GM19455 (cell line): ENCODE measurements around the gene XDH.

Experiments used
- ATAC-seq: cut with Tn5 transposase; IDR thresholded peaks from one replicate; pipeline ENCODE4 v1.9.1; 2021; ENCODE audit not compliant: unreplicated experiment

Gene XDH

DNA sequence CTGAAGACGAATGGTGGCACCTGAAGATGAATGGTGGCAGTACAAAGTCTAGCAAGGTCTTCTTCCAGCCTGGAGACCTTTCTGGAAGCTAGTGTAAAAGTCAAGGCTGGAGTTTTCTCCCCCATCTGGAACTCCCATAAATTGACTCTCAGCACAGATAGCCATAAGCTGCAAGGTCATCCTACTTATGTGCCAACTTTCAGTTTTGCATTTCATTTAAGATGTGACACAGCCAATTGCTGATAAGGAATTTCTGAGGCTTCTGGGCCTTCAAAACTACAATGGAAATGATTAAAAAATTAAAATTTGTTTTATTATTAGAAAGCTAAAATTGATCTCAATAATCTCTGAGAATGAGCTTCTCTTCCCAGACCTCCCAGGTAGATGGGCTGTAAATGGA is 10.2 kb downstream of the XDH start:
- no peak for ATAC-seq

DNA sequence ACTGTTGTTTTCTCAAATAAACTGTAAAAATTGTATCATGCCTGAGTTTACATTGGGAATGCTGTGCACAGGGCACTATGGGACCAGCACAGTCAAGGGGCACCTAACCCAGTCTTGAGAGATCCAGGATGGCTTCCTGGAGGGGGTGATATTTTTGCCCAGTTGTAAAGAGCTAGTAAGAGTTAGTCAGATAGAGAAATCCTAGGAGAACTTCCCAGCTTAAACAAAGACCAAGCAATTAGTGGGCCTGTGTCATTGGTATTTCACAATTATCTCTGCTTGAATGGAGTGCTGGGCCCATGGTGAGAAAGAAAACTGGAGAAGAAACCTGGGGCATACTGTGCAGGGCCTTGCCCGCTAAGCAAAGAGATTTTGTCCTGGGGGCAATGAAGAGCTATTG is 12.2 kb downstream of the XDH start:
- no peak for ATAC-seq

DNA sequence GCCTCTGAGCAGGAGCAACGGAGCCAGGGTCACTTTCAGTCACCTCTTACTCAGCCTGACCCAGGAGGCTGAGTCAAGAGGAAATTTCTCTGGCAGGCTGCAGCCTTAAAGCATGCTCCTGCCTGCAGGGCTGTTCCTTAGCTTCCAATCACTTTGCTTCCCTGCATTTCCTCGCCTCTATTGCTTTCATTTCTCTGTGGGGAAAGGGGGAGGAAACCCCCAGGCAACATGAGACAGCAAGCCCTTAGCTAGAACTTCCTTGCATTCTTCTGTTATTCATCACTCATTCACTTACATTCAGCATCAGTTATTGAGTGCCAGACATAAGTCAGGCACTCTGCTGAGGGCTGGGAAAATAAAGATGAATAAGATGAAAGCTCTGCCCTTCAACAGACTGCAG is 13.0 kb downstream of the XDH start:
- ATAC-seq: no peak

DNA sequence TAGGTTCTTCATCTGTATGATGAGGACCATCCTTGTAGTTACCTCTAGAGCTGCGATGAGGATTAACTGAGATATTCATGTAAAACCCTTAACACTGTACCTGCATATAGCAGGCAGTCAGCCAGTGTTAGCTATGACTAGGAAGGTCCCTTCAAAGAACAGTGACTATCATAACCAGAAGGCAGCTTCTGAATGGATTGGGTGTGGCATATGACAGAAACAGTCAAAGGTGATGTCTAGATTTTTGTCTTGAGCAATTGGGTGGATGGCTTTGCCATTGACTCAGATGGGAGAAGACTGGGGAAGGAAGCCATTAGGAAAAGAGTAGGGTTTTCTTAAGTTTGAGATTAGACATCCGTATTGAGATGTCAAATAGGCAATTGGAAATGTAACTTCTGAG is 15.7 kb downstream of the XDH start:
- no peak for ATAC-seq

DNA sequence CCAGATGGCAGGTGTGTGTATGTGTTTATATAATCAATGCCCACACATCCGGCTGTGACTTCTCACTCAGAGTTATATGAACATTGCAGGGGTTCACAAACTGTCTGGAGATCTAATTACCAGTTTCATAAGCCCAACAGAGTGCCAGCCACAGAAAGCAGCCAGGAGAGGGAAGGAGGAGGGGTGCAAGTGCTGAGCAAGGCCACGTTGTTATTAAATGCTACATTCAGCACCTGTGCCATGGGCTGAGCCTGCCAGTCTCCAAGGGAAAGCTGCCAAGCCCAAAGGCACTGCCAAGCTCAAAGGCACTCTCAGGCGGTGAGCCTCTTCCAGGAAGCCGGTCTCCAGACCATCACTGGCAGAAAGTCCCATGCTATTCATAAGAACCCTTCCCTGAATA is 17.4 kb downstream of the XDH start:
- ATAC-seq: no peak

DNA sequence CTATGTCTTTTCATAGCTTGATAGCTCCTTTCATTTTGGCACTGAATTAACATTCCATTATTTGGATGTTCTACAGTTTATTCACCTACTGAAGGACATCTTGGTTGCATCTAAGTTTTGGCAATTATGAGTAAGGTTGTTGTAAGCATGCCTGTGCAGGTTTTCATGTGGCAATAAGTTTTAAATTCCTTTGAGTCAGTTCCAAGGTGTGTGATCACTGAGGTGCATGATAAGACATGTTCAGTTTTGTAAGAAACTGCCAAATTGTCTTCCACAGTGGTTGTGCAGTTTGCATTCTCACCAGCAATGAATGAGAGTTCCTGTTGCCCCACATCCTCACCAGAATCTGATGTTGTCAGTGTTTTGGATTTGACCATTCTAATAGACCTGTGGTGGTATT is 24.2 kb downstream of the XDH start:
- ATAC-seq: no peak

DNA sequence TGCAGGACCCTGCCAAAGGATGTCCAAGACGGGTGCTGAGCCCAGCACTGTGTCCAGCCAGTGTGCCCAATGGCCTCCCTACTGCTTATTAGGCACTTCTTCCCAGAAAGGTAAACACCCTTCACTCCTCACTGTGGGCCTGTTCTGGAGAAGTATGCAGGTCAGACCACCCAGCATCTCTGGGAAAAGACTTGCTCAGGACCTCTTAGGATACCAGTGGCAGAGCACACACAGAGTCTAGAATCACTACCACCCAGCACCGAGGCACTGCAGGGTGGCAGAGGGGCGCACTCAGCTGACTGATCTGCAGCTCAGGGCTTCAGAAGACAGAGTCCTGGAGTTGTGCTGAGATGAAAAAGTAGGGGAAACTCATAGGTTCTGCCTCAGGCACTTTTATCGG is 25.8 kb downstream of the XDH start:
- ATAC-seq: no peak

DNA sequence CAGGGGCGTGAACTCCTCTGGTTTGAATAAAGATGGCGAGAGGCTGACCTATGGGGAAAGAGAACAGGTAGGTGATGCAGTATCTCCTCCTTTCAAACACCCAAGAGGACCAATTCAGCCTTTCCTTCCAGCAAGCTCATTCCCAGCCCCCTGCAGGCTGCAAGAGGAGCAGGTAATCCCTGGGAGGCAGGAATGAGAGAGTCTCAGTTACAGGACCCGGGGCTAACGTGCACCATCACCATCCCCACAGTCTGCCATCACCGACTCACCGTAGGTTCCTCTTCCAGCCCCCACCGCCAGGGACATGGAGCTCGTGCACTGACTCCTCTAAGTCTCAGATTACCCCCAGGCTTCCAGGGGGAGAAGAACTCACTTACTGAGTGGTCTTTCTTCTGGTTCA is 26.7 kb downstream of the XDH start:
- ATAC-seq: no peak

DNA sequence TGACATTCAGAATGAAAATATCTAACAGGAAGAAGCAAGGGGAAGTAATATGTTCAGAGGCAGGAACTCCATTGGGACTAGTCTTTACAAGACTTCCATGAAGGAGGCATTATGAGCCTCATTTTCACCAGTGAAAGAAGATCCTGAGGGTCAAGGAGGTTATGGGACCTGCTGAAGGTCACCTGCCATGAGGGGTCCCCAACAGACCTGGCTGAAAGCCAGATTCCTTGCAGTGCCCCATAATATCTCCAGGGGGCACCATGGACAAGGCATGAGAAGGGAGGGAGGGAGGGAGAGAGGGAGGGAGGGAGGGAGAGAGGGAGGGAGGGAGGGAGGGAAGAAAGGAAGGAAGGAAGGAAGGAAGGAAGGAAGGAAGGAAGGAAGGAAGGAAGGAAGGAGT is 27.9 kb downstream of the XDH start:
- ATAC-seq: no peak

DNA sequence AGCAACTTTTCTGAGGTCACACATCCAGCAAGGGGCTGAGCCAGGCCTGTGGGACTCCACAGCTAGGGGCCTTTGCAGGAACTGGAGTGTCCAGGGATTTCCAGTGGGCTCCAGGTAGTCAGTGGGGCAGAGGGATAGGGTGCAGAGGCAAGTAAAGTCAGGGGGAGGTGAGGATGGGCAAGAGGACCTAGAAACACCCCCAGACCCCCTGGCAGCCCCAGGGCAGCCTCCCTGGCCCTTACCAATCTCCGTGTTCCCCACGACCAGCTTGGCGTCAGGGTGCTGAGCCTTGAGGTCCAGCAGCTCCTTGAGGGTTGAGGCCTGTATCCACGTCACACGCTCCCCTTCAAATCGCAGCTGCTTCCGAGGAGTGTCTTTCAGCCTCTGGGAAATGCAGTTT is 28.4 kb downstream of the XDH start:
- ATAC-seq: no peak

DNA sequence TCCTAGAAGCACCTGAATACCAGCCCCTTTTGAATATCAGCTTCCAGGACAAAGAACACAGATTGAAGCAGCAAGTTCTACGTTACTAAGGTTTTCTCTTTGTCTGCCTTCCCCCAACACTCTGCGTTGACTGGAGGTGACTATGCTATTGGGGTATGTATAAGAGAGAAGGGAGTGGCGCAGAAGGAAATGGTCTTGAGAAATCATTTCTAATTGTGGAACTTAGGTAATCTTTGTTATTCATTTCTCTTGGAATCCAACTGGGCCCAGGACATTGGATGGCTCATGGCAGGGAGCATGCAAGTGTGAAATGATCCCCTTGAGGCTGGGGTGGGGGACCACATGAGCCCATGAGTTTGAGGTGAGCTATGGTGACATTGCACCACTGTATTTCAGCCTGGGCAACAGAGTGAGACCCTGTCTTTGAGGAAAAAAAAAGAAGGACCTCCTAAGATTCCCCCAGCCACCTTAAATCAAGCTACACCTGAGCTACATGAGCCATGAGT is 29.7 kb downstream of the XDH start:
- ATAC-seq: no peak

DNA sequence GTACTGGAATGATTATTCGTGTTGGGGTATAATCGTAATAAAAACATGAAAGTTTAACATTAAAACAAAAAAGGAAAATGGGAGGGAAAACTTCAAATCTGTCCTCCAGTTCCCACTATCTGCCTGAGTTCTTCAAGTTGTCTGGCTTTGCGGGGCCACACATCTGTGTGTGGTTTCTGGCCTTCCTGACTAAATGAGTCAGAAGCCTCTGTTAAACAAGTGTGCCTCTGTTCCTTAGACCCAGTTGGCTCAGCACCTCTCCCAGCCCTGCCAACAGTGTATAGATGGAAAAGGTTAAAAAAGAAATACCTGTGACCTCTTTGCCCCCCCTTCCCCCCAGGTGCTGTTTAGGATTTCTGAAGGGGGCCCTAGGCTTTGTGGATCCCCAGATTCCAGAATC is 30.2 kb downstream of the XDH start:
- ATAC-seq: no peak

DNA sequence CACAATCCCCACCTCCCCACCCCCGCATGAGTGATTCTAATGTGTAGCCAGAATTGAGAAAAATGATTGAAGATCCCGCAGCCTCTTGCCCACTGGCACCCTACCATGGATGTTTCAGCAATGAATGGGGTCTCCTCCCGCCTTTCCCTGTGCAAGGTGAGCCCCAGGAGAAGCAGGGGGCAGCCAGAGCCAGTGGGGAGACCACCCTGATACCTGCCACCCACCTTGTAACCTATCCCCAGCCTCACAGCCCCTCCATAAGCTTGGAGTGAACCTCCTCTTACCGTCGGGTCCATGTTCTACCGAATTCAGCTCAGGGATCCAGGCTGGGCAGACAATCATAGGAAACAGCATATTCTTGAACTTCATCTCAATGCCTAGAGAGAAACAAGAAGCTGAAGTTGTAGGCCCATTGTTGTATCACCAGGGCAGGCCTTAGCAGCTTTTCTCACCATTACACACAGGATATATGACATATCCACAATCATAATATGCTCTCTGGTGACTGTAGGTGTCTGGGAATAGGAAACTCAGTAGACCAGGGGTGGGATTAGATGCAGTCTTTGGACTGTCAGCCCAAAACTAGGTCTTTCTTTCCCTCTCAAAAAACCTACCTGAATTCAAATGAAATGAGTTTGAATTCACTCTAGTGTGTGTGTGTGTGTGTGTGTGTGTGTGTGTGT is 30.9 kb downstream of the XDH start:
- ATAC-seq: no peak

DNA sequence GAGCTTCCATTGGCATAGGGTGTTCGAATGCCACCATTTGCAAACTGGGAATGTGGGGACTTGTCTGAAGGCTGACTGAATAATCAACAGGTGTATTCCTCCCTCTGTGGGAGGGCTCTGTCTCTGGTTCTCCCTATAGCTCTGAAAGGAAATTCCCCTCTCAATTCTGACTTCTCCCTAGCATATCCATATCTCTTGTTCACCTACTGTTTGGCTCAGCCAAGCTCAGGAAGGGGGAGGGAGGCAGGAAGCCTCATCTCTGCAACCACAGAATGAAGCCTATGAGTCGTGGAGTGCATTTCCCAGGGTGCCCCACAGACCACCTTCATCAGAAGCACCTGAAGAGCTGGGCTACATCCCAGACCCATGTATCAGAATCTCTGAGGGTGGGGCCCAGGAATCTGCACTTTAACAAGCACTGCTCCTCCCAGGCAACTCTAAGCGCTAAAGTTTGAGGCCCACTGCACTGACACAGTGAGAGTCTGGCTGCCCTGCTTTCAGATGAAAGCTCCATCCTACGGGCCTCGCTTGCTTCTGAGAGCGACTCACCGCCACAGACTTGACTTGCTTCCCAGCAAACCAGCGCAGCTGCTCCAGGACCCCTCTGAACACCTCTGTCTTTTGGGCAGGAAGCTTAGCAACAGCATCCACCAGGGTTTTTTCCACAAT is 32.0 kb downstream of the XDH start:
- ATAC-seq: no peak

DNA sequence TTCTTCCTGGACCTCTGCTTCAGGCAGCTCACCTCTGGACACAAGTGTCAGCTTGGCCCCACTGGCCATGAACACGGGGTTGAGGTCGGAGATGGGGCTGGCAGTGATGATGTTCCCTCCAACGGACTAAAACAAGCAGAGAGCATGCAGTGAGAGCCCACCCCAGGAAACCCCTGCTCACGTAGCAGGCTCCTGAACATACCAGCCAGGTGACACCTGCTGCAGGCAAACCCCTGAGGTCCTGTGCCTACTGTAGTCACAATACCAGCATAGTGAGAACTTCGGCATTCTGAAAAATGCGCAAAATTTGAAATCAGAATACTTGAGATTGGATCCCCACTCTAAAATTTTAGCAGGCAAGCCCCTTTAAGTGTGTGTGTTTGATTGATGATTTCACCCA is 32.9 kb downstream of the XDH start:
- no peak for ATAC-seq

DNA sequence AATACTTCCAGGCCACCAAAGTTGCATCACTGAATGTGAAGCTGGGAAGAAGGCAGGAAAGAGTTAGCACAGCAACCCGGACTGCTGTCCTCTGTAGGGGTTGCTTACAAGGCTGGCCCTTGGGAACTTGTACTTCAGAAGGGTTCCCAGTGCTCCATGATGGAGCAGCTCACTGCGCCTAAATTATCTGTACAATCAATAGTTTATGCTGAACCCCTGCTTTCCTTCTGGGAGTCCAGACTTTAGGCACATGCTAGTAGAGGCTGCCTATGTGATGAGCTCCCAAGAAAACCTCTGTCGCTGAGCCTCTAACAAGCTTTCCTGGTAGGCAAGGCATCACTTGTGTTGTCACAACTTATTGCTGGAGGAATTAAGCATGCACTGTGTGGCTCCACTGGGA is 34.3 kb downstream of the XDH start:
- ATAC-seq: no peak

DNA sequence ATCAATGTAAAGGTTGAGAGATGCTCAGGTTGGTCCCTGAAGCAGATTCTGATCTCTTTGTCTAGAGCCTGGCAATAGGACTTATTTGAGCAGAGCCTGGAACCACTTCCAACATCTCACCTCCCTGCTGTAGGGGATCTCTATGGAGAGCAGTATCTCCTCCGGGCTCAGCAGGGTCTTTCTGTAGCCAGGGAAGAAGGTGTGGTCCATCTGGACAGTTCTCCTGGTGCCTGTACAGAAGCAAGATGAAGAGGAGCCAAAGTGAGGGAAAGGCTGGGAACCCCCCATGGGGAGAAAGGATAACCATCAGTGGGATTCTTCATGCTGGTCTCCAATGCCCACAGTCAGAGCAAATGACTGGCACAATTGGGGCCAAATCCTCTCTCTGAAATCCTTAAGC is 34.8 kb downstream of the XDH start:
- no peak for ATAC-seq

DNA sequence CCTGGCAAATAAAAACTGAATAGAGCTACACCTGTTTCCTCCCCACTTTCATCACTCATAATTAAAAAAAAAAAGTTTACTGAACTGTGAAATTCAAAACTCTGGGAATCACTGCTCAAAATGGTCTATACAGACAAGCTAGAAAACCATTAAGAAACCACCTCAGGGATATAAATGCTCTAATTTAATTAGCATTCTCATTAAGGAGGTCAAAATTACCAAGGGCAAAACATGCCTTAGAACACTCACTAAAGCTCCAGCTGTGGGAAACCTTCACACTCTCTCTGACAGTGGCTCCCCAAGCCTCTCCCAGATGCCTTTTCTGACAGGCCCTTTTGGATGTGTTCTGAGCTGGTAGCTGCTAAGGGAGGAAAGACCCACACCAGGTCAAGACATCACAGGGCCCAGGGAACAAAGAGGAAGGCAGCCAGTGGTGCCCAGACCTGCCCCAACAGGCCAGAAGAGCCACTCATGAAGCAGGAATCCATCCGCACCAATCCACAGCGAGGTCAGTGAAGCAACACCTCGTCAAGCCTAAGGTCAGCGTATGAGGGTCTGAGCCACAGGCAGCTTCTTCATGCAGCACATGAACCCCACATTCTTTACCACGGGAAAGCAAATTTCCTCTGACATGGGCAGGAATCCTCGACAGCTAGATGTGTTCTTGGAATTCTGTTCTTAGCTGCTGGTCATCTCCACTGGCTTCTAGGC is 35.6 kb downstream of the XDH start:
- ATAC-seq: no peak

DNA sequence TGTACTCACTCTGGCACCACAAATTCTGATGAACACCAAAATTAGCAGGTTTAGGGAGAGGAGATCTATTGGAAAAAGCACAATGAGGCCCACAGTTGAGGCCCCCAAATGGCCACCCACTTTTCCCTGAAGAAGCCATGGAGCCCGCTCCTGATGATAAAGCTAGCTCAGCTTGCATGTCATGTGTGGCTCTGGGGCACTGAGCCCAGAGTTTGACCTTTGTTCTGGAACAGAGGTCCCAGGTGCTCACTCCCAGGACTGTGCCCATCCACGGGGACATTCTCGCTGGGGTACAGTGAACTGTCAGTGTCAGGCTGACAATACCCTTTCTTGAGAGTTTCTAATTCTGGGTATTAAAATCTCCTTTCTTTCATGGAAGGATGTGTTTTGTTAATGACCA is 36.2 kb downstream of the XDH start:
- no peak for ATAC-seq

DNA sequence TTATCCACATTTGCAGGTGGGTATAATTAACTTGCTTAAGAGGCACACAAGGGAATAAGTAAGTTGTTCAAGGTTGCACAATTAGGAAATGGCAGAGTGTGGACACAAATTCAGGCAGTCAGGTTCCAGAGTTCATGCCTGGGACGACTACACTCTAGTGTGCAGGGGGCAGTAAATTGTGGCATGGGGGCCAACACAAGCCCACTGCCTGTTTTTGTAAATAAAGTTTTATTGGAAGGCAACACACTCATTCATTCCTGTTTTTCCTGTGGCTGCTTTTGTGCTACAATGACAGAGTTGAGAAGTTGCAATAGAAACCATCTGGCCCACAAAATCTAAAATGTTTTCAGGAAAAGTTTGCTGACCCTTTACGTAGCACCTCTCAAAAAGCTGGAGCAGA is 41.4 kb downstream of the XDH start:
- no peak for ATAC-seq

DNA sequence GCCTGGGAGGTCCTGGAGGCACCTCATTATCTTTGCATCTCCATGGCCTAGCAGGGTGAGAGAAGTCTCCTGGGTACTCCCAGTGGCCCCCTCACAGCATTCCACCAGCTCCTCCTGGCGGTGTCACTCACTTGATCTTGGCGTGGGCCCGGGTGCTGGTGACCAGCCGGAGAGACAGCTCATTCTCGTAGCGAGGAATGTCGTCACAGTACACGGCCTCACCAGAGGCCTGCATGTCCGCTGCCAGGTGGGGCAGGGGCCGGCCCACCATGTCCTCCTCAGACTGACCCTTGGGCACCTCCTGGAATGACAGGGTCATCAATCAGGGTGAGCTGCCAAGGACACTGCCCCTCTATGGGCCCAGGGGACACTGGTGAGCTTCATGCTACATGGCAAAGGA is 42.4 kb downstream of the XDH start:
- no peak for ATAC-seq

DNA sequence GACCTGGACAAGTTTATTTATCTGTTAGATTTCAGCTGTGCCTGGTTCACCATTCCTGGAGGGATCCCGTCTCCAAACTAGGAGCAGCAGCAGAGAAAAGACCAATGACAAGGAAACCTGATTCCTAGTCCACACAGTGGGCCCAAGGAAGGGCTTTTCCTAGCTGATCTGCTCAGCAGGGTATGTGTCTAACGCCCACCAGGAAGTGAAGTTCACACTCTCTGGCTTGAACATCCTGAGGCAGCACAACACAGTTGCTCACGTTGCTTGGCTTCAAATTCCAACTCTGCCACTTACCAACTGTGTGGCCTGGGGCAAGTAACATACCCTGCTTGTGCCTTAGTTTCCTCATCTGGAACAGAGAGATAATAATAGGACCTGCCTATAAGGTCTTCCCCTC is 42.9 kb downstream of the XDH start:
- no peak for ATAC-seq
